ENCODE results near the gene ATF7.
"Not testable (repeated sequence)": the region's sequence is repeated elsewhere in the genome, so short reads cannot be mapped to it uniquely, and the experiment has no call there.

Gene ATF7

DNA sequence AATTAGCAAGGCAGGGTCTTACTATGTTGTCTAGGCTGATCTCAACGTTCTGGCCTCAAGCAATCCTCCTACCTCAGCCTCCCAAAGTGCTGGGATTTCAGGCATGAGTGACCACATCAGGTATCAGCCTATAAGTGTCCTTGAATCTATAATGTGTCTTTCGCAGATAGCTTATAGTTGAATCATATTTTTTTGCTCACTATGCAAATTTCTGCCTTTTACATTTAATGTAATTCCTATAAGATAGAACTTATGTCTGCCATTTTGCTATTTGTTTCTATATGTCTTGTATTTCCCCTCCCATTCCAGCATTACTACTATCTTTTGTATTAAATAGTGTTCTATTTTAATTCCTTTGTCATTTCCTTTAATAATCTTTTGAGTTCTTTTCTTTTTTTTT is 10.5 kb upstream of the ATF7 start (continued):
- TF ChIP-seq, protein P1, sequence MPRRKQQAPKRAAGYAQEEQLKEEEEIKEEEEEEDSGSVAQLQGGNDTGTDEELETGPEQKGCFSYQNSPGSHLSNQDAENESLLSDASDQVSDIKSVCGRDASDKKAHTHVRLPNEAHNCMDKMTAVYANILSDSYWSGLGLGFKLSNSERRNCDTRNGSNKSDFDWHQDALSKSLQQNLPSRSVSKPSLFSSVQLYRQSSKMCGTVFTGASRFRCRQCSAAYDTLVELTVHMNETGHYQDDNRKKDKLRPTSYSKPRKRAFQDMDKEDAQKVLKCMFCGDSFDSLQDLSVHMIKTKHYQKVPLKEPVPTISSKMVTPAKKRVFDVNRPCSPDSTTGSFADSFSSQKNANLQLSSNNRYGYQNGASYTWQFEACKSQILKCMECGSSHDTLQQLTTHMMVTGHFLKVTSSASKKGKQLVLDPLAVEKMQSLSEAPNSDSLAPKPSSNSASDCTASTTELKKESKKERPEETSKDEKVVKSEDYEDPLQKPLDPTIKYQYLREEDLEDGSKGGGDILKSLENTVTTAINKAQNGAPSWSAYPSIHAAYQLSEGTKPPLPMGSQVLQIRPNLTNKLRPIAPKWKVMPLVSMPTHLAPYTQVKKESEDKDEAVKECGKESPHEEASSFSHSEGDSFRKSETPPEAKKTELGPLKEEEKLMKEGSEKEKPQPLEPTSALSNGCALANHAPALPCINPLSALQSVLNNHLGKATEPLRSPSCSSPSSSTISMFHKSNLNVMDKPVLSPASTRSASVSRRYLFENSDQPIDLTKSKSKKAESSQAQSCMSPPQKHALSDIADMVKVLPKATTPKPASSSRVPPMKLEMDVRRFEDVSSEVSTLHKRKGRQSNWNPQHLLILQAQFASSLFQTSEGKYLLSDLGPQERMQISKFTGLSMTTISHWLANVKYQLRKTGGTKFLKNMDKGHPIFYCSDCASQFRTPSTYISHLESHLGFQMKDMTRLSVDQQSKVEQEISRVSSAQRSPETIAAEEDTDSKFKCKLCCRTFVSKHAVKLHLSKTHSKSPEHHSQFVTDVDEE (CRISPR knock-in tag; IDR thresholded peaks at IDR 0.05), result no peak
- TF ChIP-seq RARB (CRISPR knock-in tag; IDR thresholded peaks at IDR 0.05) (no peak), OSR1 (CRISPR knock-in tag; IDR thresholded peaks at IDR 0.05) (no peak), ARNTL (CRISPR knock-in tag; IDR thresholded peaks at IDR 0.05; ENCODE audit: borderline replicate concordance, low read depth) (no peak), SNAI2 (CRISPR knock-in tag; IDR thresholded peaks at IDR 0.05) (no peak), ZNF70 (CRISPR knock-in tag; IDR thresholded peaks at IDR 0.05) (no peak), TCF4 (CRISPR knock-in tag; IDR thresholded peaks at IDR 0.05; ENCODE audit: borderline replicate concordance) (no peak), CSDC2 (CRISPR knock-in tag; IDR thresholded peaks at IDR 0.05) (no peak), GLIS3 (CRISPR knock-in tag; IDR thresholded peaks at IDR 0.05) (no peak), ZNF565 (CRISPR knock-in tag; conservative IDR thresholded peaks at IDR 0.05; ENCODE audit: low read depth) (no peak), ISL1 (CRISPR knock-in tag; IDR thresholded peaks at IDR 0.05) (no peak)

DNA sequence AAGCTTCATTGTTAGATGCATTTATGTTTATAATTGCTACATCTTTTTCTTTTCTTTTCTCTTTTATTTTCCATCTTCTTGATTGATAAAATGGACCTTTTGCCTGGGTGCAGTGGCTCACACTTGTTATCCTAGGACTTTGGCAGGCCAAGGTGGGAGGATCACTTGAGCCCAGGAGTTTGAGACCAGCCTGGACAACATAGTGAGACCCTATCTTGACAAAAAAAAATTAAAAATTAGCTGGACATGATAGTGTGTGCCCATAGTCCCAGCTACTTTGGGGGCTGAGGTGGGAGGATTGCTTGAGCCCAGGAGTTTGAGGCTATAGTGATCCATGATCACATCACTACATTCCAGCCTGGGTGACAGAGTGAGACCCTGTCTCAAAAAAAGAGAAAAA is 9.5 kb upstream of the ATF7 start:
- not testable (repeated sequence) for ATAC-seq

- TF ChIP-seq BACH2 (CRISPR knock-in tag; IDR thresholded peaks at IDR 0.05; ENCODE audit: borderline replicate concordance), result no peak
- TF ChIP-seq OSR1 (CRISPR knock-in tag; IDR thresholded peaks at IDR 0.05), result no peak
- ATAC-seq, result no peak
Measured at GRCh38 chr12:53631721-53632120, 5.5 kb upstream of the ATF7 start.

- ATAC-seq, result no peak
- TF ChIP-seq CREB5 (CRISPR knock-in tag; IDR thresholded peaks at IDR 0.05; ENCODE audit: low read depth), result no peak
Measured at GRCh38 chr12:53627919-53628318, 1.7 kb upstream of the ATF7 start.

- peak; percentile 4 for ATAC-seq
- no peak for TF ChIP-seq BACH2 (CRISPR knock-in tag; IDR thresholded peaks at IDR 0.05; ENCODE audit: borderline replicate concordance)
- no peak for TF ChIP-seq ISL1 (CRISPR knock-in tag; IDR thresholded peaks at IDR 0.05)
- TF ChIP-seq RARB (CRISPR knock-in tag; IDR thresholded peaks at IDR 0.05), result no peak
- TF ChIP-seq, protein P2, sequence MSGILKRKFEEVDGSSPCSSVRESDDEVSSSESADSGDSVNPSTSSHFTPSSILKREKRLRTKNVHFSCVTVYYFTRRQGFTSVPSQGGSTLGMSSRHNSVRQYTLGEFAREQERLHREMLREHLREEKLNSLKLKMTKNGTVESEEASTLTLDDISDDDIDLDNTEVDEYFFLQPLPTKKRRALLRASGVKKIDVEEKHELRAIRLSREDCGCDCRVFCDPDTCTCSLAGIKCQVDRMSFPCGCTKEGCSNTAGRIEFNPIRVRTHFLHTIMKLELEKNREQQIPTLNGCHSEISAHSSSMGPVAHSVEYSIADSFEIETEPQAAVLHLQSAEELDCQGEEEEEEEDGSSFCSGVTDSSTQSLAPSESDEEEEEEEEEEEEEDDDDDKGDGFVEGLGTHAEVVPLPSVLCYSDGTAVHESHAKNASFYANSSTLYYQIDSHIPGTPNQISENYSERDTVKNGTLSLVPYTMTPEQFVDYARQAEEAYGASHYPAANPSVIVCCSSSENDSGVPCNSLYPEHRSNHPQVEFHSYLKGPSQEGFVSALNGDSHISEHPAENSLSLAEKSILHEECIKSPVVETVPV (CRISPR knock-in tag; IDR thresholded peaks at IDR 0.05), result no peak
- no peak for TF ChIP-seq SNAI2 (CRISPR knock-in tag; IDR thresholded peaks at IDR 0.05)
- TF ChIP-seq ESRRG (CRISPR knock-in tag; IDR thresholded peaks at IDR 0.05), result no peak
Measured at GRCh38 chr12:53626702-53627169, 554 bp upstream of the ATF7 start.

- no peak; the same call in 2 of the 3 replicates for ATAC-seq
- TF ChIP-seq, protein P3, sequence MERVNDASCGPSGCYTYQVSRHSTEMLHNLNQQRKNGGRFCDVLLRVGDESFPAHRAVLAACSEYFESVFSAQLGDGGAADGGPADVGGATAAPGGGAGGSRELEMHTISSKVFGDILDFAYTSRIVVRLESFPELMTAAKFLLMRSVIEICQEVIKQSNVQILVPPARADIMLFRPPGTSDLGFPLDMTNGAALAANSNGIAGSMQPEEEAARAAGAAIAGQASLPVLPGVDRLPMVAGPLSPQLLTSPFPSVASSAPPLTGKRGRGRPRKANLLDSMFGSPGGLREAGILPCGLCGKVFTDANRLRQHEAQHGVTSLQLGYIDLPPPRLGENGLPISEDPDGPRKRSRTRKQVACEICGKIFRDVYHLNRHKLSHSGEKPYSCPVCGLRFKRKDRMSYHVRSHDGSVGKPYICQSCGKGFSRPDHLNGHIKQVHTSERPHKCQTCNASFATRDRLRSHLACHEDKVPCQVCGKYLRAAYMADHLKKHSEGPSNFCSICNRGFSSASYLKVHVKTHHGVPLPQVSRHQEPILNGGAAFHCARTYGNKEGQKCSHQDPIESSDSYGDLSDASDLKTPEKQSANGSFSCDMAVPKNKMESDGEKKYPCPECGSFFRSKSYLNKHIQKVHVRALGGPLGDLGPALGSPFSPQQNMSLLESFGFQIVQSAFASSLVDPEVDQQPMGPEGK (CRISPR knock-in tag; IDR thresholded peaks at IDR 0.05; ENCODE audit: borderline replicate concordance), result peak; percentile 22; the same call in 1 of the 2 replicates
- TF ChIP-seq ARNTL (CRISPR knock-in tag; IDR thresholded peaks at IDR 0.05; ENCODE audit: borderline replicate concordance, low read depth), result no peak
Measured at GRCh38 chr12:53625373-53625945, 723 bp downstream of the ATF7 start.
